ENCODE results near the gene SAP30. TPM values are rescaled to one million over a fixed set of nuclear protein-coding genes. Genes with fewer than 3 reads are reported as not detected.

The SAP30 gene
- total RNA-seq, 1 donor from 2014 or later: 24.1 TPM

GRCh38 chr4:173391701-173392100 is 20.9 kb downstream of the SAP30 start:
- Mint-ChIP-seq H3K9me3 (ENCODE audit: unreplicated experiment) (no peaks in the 10 kb centered on the region), H3K36me3 (ENCODE audit: unreplicated experiment) (no peaks in the 10 kb centered on the region), H3K4me1 (ENCODE audit: low read depth, unreplicated experiment) (no peaks in the 10 kb centered on the region), H3K4me3 (ENCODE audit: unreplicated experiment) (no peak overlapping the region), H3K27me3 (ENCODE audit: unreplicated experiment) (no peaks in the 10 kb centered on the region), H3K27ac (ENCODE audit: unreplicated experiment) (no peak overlapping the region)
- no peak for DNase-seq
- TF ChIP-seq CTCF (IDR thresholded peaks at IDR 0.05; ENCODE audit: partially characterized antibody, unreplicated experiment): no peak

GRCh38 chr4:173397604-173398003 is 26.9 kb downstream of the SAP30 start:
- H3K36me3 Mint-ChIP-seq (ENCODE audit: unreplicated experiment): no peaks in the 10 kb centered on the region
- H3K9me3 Mint-ChIP-seq (ENCODE audit: unreplicated experiment): no peaks in the 10 kb centered on the region
- no peaks in the 10 kb centered on the region for H3K27me3 Mint-ChIP-seq (ENCODE audit: unreplicated experiment)
- H3K4me3 Mint-ChIP-seq (ENCODE audit: unreplicated experiment): no peak overlapping the region
- H3K27ac Mint-ChIP-seq (ENCODE audit: unreplicated experiment): no peak overlapping the region
- DNase-seq: no peak
- H3K4me1 Mint-ChIP-seq (ENCODE audit: low read depth, unreplicated experiment): no peaks in the 10 kb centered on the region
- no peak for TF ChIP-seq CTCF (IDR thresholded peaks at IDR 0.05; ENCODE audit: partially characterized antibody, unreplicated experiment)

- H3K4me1 Mint-ChIP-seq (ENCODE audit: low read depth, unreplicated experiment): no peaks in the 10 kb centered on the region
- no peak overlapping the region for H3K27ac Mint-ChIP-seq (ENCODE audit: unreplicated experiment)
- DNase-seq: no peak
Measured at GRCh38 chr4:173398220-173398619, 27.5 kb downstream of the SAP30 start.

GRCh38 chr4:173398779-173399415 is 28.1 kb downstream of the SAP30 start, which contains the start of gene SCRG1:
Gene SCRG1, minus strand, starts transcription at chr4:173399116. Its CDS starts 7,702 bp downstream, at chr4:173391414.
- Mint-ChIP-seq H3K9me3 (ENCODE audit: unreplicated experiment) (no peaks in the 10 kb centered on the region), H3K4me3 (ENCODE audit: unreplicated experiment) (no peak within 1 kb of the TSS), H3K4me1 (ENCODE audit: low read depth, unreplicated experiment) (no peaks in the 10 kb centered on the region), H3K27me3 (ENCODE audit: unreplicated experiment) (no peaks in the 10 kb centered on the region), H3K36me3 (ENCODE audit: unreplicated experiment) (no peaks in the 10 kb centered on the region), H3K27ac (ENCODE audit: unreplicated experiment) (no peak within 1 kb of the TSS)
- TF ChIP-seq CTCF (IDR thresholded peaks at IDR 0.05; ENCODE audit: partially characterized antibody, unreplicated experiment): no peak
- DNase-seq: peak; percentile 27

More at GRCh38 chr4:173398220-173398619, 27.5 kb downstream of the SAP30 start:
- Mint-ChIP-seq H3K36me3 (ENCODE audit: unreplicated experiment) (no peaks in the 10 kb centered on the region), H3K4me3 (ENCODE audit: unreplicated experiment) (no peak overlapping the region), H3K27me3 (ENCODE audit: unreplicated experiment) (no peaks in the 10 kb centered on the region), H3K9me3 (ENCODE audit: unreplicated experiment) (no peaks in the 10 kb centered on the region)
- no peak for TF ChIP-seq CTCF (IDR thresholded peaks at IDR 0.05; ENCODE audit: partially characterized antibody, unreplicated experiment)

GRCh38 chr4:173401063-173401462 is 30.3 kb downstream of the SAP30 start:
- Mint-ChIP-seq H3K36me3 (ENCODE audit: unreplicated experiment) (no peaks in the 10 kb centered on the region), H3K27ac (ENCODE audit: unreplicated experiment) (no peak overlapping the region), H3K27me3 (ENCODE audit: unreplicated experiment) (no peaks in the 10 kb centered on the region), H3K9me3 (ENCODE audit: unreplicated experiment) (no peaks in the 10 kb centered on the region), H3K4me1 (ENCODE audit: low read depth, unreplicated experiment) (no peaks in the 10 kb centered on the region), H3K4me3 (ENCODE audit: unreplicated experiment) (no peak overlapping the region)
- DNase-seq: no peak
- TF ChIP-seq CTCF (IDR thresholded peaks at IDR 0.05; ENCODE audit: partially characterized antibody, unreplicated experiment): no peak
